LNCaP clone FGC (cell line): ENCODE data around the gene SMPD1.

Experiments
- DNase-seq: peaks from one replicate; pipeline ENCODE4 v3.0.0-alpha.2; 2011; ENCODE audit warnings: low read depth
- H3K4me3 ChIP-seq: 2 replicates; pipeline ENCODE4 v1.5.1; 2011; ENCODE audit warnings: mild to moderate bottlenecking, low read depth, low read length, control low read depth
- TF ChIP-seq, protein P1 (sequence below): IDR thresholded peaks from 2 replicates; pipeline ENCODE4 v1.5.1; 2012; ENCODE audit warnings: mild to moderate bottlenecking; ENCODE audit not compliant: control insufficient read depth, insufficient read depth; ENCODE audit errors: extremely low read depth

The SMPD1 gene

GRCh38 chr11:6413791-6414201 lies 23.5 kb downstream of the SMPD1 start:
- no peak overlapping the region for H3K4me3 ChIP-seq
- no peak for DNase-seq
- TF ChIP-seq, protein P1, sequence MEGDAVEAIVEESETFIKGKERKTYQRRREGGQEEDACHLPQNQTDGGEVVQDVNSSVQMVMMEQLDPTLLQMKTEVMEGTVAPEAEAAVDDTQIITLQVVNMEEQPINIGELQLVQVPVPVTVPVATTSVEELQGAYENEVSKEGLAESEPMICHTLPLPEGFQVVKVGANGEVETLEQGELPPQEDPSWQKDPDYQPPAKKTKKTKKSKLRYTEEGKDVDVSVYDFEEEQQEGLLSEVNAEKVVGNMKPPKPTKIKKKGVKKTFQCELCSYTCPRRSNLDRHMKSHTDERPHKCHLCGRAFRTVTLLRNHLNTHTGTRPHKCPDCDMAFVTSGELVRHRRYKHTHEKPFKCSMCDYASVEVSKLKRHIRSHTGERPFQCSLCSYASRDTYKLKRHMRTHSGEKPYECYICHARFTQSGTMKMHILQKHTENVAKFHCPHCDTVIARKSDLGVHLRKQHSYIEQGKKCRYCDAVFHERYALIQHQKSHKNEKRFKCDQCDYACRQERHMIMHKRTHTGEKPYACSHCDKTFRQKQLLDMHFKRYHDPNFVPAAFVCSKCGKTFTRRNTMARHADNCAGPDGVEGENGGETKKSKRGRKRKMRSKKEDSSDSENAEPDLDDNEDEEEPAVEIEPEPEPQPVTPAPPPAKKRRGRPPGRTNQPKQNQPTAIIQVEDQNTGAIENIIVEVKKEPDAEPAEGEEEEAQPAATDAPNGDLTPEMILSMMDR, result no peak

DNA sequence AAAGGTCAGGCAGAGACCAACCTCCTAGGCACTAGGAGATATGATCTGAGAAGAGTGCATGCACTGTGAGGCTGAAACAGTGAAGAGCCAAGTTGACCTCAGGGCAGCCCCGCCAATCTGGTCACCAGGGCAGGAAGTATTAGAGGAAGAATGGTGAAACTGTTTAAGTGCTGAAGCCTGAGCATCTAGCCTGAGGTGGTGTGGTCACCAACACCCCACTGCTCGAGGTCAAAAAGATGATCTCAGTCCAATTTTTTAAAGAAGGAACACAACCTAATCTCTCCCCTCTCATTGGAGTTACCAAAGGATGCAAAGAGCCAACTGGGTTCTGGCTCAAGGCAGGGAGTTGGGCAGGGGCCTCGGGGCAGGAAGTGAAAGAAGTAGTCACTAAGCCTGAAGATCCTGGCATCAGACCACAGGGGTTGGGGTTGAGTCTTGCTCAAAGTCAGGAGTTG lies 24.6 kb downstream of the SMPD1 start:
- no peak overlapping the region for H3K4me3 ChIP-seq
- no peak for DNase-seq
- TF ChIP-seq, protein P1, result no peak

DNA sequence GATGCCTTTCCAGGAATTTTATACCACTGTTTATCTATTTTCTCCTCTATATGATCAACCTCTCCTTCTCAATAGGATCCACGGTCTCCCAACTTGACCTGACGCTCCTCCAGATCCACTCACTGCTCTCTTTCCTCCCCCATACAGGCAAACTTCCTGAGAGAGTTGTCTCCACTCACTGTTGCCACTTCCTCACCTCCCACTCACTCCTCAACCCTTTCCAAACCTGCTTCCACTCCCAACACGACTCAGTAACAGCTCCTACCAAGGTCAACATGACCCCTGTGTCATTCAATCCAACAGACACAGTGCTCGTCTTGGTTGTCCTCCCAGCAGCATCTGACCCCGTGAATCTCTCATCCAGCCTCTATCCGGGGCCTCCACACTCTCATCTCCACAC lies 25.5 kb downstream of the SMPD1 start:
- TF ChIP-seq, protein P1, result no peak
- no peak overlapping the region for H3K4me3 ChIP-seq
- DNase-seq, result no peak

DNA sequence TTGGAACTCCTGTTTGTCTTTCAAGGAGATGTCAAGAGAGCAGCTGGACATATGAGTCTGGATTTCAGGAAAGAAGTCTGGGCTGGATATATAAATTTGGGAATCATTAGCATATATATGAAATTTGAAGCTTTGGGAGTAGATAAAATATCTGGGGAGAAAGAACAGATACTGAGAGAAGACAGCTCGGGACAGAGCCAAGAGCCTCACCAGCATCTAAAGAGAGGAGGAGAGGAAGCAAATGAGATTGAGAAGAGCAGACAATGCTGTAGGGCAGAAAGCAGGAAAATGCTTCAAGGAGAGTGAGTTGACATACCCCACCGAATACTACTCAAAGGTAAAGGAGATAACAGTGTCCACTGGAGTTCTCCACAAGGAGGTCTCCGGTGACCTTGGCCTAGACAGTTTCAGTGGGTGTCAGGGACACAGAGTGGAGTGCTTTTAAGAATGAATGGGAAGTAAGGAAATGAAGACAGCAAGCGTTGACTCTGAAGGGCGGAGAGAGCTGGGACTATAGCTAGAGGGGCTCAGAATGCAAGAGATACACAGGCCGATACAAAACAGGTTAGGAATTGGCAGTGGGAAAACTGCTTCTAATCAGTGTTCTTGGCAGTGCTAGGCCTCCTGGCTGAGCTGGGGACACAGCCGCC lies 27.8 kb downstream of the SMPD1 start:
- TF ChIP-seq, protein P1, result no peak
- no peak overlapping the region for H3K4me3 ChIP-seq
- DNase-seq, result no peak

GRCh38 chr11:6418557-6419008 lies 28.3 kb downstream of the SMPD1 start:
- H3K4me3 ChIP-seq, result peak overlapping the region; percentile 65
- no peak for DNase-seq
- TF ChIP-seq, protein P1, result no peak

- peak within 1 kb of the TSS; percentile 65 for H3K4me3 ChIP-seq
- TF ChIP-seq, protein P1, result peak; percentile 35; the same call in 1 of the 2 replicates
- DNase-seq, result no peak
These were observed 28.8 kb downstream of the SMPD1 start, which contains the start of gene APBB1 for GRCh38 chr11:6419009-6419631. Gene APBB1 (minus strand): TSS chr11:6419094. CDS start chr11:6411347, 7,747 bp downstream.

- TF ChIP-seq, protein P1, result no peak
- H3K4me3 ChIP-seq, result no peak overlapping the region
- no peak for DNase-seq
These were observed 30.4 kb downstream of the SMPD1 start for GRCh38 chr11:6420677-6421076.
